BJ (cell line): ENCODE data around the gene DCPS. TPM values are rescaled to one million over a fixed set of nuclear protein-coding genes. Genes with fewer than 3 reads are reported as not detected.
A peak's percentile ranks its signal among the peaks of the same experiment; 100 is the strongest.

ENCODE experiments used
- CTCF ChIA-PET: fragments of 350-600 bp; formaldehyde crosslinking; extraction: SDS; loops from one replicate; lab custom pipeline; 2021; ENCODE audit warnings: antibody characterized with exemption, inconsistent platforms; lab: Yijun Ruan, JAX
- POLR2A ChIA-PET: fragments of 300-600 bp; sonication (Branson Sonifier 250); formaldehyde crosslinking; extraction: SDS; loops from one replicate; lab custom pipeline; 2021; ENCODE audit warnings: antibody characterized with exemption; lab: Charles Lee
- DNase-seq: peaks from one replicate; pipeline ENCODE4 v3.0.0-alpha.2; 2011; ENCODE audit warnings: low read depth
- H3K27me3 ChIP-seq: 2 replicates; pipeline ENCODE4 v1.6.0; 2011; ENCODE audit warnings: low read length; ENCODE audit not compliant: control insufficient read depth, insufficient read depth
- H3K36me3 ChIP-seq: 2 replicates; pipeline ENCODE4 v1.5.1; 2011; ENCODE audit warnings: low read length; ENCODE audit not compliant: control insufficient read depth, insufficient read depth
- H3K4me3 ChIP-seq: 2 replicates; pipeline ENCODE4 v1.5.1; 2011; ENCODE audit warnings: low read depth, mild to moderate bottlenecking, control low read depth, low read length
- CTCF ChIP-seq: IDR thresholded peaks from 2 replicates; pipeline ENCODE4 v1.5.1; 2011; ENCODE audit warnings: low read depth, mild to moderate bottlenecking, control low read depth, inconsistent platforms, low read length, moderate library complexity; ENCODE audit not compliant: insufficient read depth
- polyA plus RNA-seq: library from polyadenylated mRNA; depleted of rRNA; stranded (reverse); fragments of >200 nt; gene quantifications from 2 replicates; pipeline ENCODE4 v1.2.3, GENCODE V29; 2011

Gene DCPS
- polyA plus RNA-seq, 1 experiment: 23.5 TPM

- no peak for TF ChIP-seq CTCF
- peak; percentile 62 for DNase-seq
- POLR2A ChIA-PET: no interaction called here
- Histone ChIP-seq H3K36me3 (peaks cover 7% of the 10 kb centered on the region; the same call in 1 of the 2 replicates), H3K27me3 (no peaks in the 10 kb centered on the region), H3K4me3 (no peak overlapping the region)
- CTCF ChIA-PET: no interaction called here
Measured at GRCh38 chr11:126284829-126285228, 19.0 kb upstream of the DCPS start.

- ChIA-PET POLR2A (no interaction called here), CTCF (interaction anchor here (1.1 kb wide), 1 partner anchor 11 kb away, joined by 4 read pairs; no protein-coding TSS in a partner anchor)
- Histone ChIP-seq H3K4me3 (no peak overlapping the region), H3K27me3 (no peaks in the 10 kb centered on the region), H3K36me3 (peaks cover 22% of the 10 kb centered on the region)
- DNase-seq: no peak
- TF ChIP-seq CTCF: no peak
Measured at GRCh38 chr11:126288237-126288636, 15.6 kb upstream of the DCPS start.

GRCh38 chr11:126290887-126291286 lies 13.0 kb upstream of the DCPS start:
- ChIA-PET POLR2A (no interaction called here), CTCF (interaction anchor here (1.2 kb wide), 1 partner anchor 9 kb away, joined by 4 read pairs; no protein-coding TSS in a partner anchor)
- no peak for DNase-seq
- peaks cover 31% of the 10 kb centered on the region for H3K36me3 ChIP-seq
- TF ChIP-seq CTCF: no peak
- H3K4me3 ChIP-seq: no peak overlapping the region
- H3K27me3 ChIP-seq: no peaks in the 10 kb centered on the region

- no peak overlapping the region for H3K4me3 ChIP-seq
- ChIA-PET CTCF (interaction anchor here (1.5 to 1.9 kb wide), 2 partner anchors 10 to 17 kb away, joined by 3 to 4 read pairs; no protein-coding TSS in a partner anchor), POLR2A (no interaction called here)
- H3K36me3 ChIP-seq: peaks cover 25% of the 10 kb centered on the region
- H3K27me3 ChIP-seq: no peaks in the 10 kb centered on the region
- no peak for DNase-seq
- TF ChIP-seq CTCF: no peak
Measured at GRCh38 chr11:126293726-126294125, 10.1 kb upstream of the DCPS start.

- POLR2A ChIA-PET: no interaction called here
- no peak for DNase-seq
- H3K27me3 ChIP-seq: no peaks in the 10 kb centered on the region
Measured at GRCh38 chr11:126297004-126297403, 6.9 kb upstream of the DCPS start.

More at GRCh38 chr11:126297004-126297403, 6.9 kb upstream of the DCPS start:
- no peak overlapping the region for H3K4me3 ChIP-seq
- H3K36me3 ChIP-seq: peaks cover 17% of the 10 kb centered on the region
- CTCF ChIA-PET: interaction anchor here (0.6 kb wide), 1 partner anchor 353 kb away, joined by 3 read pairs; no protein-coding TSS in a partner anchor
- TF ChIP-seq CTCF: no peak
